HL-60/S4 treated with phorbol 12-myristate 13-acetate at 8.2 ng/mL for 4 days and 3 days (cell line): ENCODE data around the gene SEMA3A.

Source experiments
- in situ Hi-C: fragments of 300-500 bp; cut with MboI; formaldehyde crosslinking; loops from 2 replicates; pipeline ENCODE4 v1.15.0; 2022; ENCODE audit warnings: low sequenced_read_pairs

SEMA3A gene

DNA sequence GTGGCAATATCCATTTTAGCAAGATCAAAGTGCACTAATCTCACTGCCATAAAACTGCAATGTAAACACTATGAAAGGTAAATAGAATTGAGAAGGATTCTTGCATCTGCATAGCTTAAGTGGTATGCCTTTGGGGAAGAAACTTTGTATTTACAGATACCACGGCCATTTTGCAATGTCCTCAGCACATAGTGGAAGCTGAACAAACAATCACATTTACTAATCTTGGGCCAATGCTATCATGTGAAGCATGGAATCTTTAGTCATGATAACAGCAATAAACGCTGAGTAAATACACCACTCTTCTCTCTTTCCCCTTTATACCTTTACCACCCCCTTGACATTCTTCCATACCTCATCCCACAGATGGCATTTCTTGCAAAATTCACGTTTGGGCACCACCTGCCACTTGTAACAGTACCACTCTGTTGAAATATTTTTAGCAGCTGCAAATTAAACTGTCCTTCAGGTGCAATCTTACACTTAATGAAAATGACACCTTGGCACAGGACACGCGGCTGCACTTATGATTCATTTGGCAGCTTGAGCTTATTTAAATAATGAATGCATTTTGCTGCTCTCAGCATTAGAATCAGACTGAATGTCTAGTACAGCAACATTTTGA is 171.8 kb downstream of the SEMA3A start:
- in situ Hi-C loops, result no loop called here

- in situ Hi-C loops, result no loop called here
Measured at GRCh38 chr7:84022009-84022408, 172.6 kb downstream of the SEMA3A start.

GRCh38 chr7:84021292-84021908 is 173.2 kb downstream of the SEMA3A start:
- in situ Hi-C loops, result no loop called here

- in situ Hi-C loops, result no loop called here
Measured at GRCh38 chr7:84017651-84018050, 176.9 kb downstream of the SEMA3A start.

DNA sequence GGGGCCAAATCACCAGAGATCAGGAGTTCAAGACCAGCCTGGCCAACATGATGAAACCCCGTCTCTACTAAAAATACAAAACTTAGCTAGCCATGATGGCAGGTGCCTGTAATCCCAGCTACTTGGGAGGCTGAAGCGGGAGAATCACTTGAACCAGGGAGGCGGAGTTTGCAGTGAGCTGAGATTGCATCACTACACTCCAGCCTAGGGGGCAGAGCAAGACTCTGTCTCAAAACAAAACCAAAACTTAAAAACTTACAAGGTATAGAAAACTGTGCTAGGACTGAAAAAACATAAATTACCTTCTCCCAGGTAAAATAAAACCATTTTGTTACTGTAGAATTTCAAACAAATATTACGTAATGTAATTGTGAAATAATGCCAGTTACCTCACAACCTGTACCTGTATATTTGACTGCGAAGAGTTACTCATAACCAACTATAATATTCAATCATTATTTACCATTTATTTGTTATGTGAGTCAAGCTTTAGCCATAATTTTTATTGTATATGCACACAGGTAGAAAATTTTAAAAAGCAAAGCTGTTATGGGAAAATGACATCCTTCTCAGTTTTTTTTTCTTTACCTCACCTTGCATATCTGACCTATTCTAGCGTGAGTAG is 180.9 kb downstream of the SEMA3A start:
- in situ Hi-C loops, result no loop called here

DNA sequence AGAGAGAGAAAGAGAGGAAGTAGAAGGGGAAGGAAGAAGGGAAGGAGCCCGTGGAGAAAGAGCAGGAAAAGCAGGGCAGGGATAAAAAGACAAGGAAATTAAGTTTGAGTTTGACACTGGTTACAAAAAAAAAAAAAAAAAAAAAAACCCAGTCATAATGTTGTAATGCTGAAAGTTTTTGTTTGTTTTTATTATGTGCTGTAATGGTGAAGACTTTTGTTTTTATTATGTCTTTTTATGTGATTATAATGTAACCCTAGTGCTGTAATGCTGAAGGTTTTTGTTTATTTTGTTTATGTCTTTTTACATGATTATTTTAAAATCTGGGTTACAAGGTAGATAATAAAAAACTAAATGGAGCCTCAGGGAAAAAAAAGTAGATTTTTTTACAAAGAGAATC is 184.8 kb downstream of the SEMA3A start:
- in situ Hi-C loops, result no loop called here

GRCh38 chr7:84009051-84009450 is 185.5 kb downstream of the SEMA3A start:
- in situ Hi-C loops, result no loop called here

DNA sequence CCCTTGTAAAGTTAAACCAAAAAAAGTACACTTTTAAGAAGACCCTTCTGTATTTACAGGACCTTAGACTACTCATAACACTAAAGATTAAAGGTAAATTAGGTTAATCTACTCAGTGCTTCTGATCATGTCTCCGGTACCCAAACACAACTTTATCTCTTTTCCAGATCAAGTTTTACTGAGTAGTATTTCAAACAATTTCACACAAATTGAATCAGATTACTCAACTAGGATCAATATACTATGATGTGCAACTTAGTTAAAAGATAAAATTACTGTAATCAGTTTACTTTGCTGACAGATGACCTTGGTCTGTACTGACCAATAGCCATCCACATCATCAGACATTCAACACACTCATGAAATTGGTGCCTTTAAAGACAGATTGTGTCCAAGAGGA is 191.4 kb downstream of the SEMA3A start:
- in situ Hi-C loops, result no loop called here

DNA sequence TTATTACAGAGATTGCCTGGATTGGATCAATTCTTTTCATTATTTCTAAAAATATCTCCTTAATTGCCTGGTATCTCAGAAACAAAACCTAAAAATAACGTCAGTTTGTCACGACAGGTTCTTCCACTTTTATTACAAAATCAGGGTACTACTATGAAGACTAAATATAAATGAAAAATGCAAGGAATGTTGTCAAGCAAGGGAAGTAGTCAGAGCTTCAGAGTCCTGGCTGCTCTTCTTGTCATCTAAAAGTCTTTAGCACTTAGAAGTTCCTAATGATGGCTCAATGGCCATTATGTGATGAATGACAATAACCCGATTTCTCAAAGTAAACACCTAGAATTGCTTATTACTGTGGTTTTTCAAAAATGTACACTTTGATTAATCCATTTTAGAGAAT is 192.2 kb downstream of the SEMA3A start:
- in situ Hi-C loops, result no loop called here

GRCh38 chr7:83996879-83997278 is 197.7 kb downstream of the SEMA3A start:
- in situ Hi-C loops, result no loop called here

GRCh38 chr7:83987764-83988163 is 206.8 kb downstream of the SEMA3A start:
- in situ Hi-C loops, result no loop called here

GRCh38 chr7:83985821-83986220 is 208.8 kb downstream of the SEMA3A start:
- in situ Hi-C loops, result no loop called here

DNA sequence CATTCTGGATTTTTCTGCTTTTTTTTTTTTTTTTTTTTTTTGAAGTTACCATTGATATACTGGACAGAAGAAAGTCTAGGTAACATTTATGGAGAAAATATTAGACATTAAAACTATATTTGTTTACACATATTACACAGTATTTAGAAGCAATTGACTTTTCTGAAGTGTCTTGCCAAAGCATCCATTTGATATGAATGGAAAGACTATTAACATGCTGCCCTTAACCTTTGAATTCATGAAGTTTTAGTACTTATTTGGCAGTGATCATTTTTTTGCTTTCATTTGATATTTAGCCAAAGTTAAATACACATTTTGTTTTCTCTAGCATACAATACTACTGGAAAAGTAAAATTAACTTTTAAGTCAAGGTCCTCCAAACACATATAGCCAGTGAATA is 210.0 kb downstream of the SEMA3A start:
- in situ Hi-C loops, result no loop called here

GRCh38 chr7:83984076-83984475 is 210.5 kb downstream of the SEMA3A start:
- in situ Hi-C loops, result no loop called here

- in situ Hi-C loops, result no loop called here
Measured at GRCh38 chr7:83983606-83984005, 211.0 kb downstream of the SEMA3A start.

DNA sequence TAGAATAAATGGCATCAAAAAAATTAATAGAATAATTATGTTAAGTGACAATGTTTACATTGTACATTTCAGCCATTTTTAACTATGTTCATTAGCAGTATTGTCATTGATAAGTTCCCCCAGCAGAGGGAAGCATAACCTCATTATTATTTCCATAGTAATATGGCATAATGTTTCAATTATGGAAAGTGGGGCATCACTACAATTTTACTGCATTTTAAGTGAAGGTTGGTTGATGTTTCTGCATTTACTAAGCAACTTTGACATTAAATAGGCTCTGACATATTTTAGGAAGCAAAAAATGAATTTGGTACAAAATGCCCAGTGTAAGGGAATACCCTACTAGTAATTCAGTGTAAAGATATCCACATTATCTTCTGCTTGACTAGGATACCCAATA is 218.3 kb downstream of the SEMA3A start:
- in situ Hi-C loops, result no loop called here

DNA sequence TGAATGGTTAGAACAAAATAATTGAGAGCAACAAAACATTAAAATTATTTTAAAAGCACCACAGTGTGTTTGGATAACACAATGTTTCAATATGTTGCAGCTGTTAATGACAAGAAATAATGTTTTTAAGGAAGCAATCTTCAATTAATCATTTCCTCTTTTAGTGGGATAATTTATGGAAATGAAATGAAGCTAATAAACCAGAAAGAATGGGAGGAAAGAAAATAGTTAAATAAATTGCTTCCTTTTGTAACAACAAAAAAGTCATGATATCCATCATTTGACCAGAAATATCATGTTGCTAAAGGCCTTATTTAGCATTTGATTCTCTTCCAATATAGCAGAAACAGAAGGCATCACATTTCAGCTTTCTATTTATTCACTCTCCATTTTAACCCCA is 224.5 kb downstream of the SEMA3A start:
- in situ Hi-C loops, result loop anchor here (25.0 kb wide), 1 partner anchor 1042 kb away; no protein-coding TSS in a partner anchor

- in situ Hi-C loops, result loop anchor here (25.0 kb wide), 1 partner anchor 1048 kb away; no protein-coding TSS in a partner anchor
Measured at GRCh38 chr7:83964318-83964717, 230.3 kb downstream of the SEMA3A start.

GRCh38 chr7:83957333-83957732 is 237.3 kb downstream of the SEMA3A start:
- in situ Hi-C loops, result loop anchor here (25.0 kb wide), 1 partner anchor 1055 kb away; no protein-coding TSS in a partner anchor

GRCh38 chr7:83956104-83956503 is 238.5 kb downstream of the SEMA3A start:
- in situ Hi-C loops, result loop anchor here (25.0 kb wide), 1 partner anchor 1056 kb away; no protein-coding TSS in a partner anchor

DNA sequence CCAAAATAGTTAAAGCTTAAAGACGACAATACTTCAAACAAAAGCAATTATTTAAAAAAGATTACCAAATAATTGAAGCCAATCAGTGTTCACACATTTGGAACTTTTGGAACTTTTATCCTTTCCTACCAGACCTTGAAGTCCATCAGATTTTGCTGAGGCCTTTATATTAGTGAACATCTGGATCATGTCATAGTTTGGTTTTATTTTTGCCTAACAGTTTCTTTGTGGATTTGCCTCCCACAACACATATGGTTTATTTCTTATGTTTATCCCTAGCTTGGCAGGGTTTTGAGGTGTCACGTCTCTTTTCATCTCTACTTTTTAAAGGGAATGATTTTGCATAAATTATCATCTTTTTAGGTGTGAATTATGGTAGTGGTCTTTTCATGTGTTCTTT is 242.4 kb downstream of the SEMA3A start:
- in situ Hi-C loops, result loop anchor here (25.0 kb wide), 1 partner anchor 1060 kb away; no protein-coding TSS in a partner anchor

GRCh38 chr7:83947260-83947659 is 247.3 kb downstream of the SEMA3A start:
- in situ Hi-C loops, result no loop called here
